A549 (cell line): ENCODE results near the gene RTN4R. TPM values are rescaled to one million over a fixed set of nuclear protein-coding genes. Genes with fewer than 3 reads are reported as not detected.
A peak's percentile ranks its signal among the peaks of the same experiment; 100 is the strongest.

Experiments used
- ATAC-seq, 2 experiments: fragments of 200-7000 bp in 1 of 2; fragments of >200 bp in 1 of 2; cut with Nextera tagmentation in 1 of 2; cut with Tn5 transposase in 1 of 2; 3 replicates each; pipeline versions ENCODE4 v1.8.0 to v1.9.1; 2018 to 2020; ENCODE audit warnings: mild to moderate bottlenecking in 1 of 2, moderate library complexity in 1 of 2
- CTCF ChIA-PET: fragments of 300-600 bp; sonication (Branson Sonifier 250); formaldehyde crosslinking; extraction: SDS; loops from one replicate; lab custom pipeline; 2021; ENCODE audit warnings: antibody characterized with exemption, inconsistent platforms; lab: Yijun Ruan, JAX
- POLR2A ChIA-PET: fragments of 350-600 bp; formaldehyde crosslinking; extraction: SDS; loops from one replicate; lab custom pipeline; 2021; ENCODE audit warnings: antibody characterized with exemption, inconsistent platforms; lab: Yijun Ruan, JAX
- DNase-seq, 2 experiments: peaks; one replicate each; pipeline versions ENCODE4 v3.0.0 to v3.0.0-alpha.2; 2011 to 2016; ENCODE audit warnings: low read depth in 1 of 2, low spot score in 1 of 2
- FAIRE-seq: peaks from 2 replicates; lab custom pipeline; 2011; peaks lifted over from hg19 to GRCh38; lab: Jason Lieb, UNC
- H3K27ac ChIP-seq, 2 experiments: fragments of >200 bp; sonication (Bioruptor Twin); formaldehyde crosslinking; 3 replicates each; pipeline ENCODE4 v1.5.1; 2016 to 2017
- H3K4me1 ChIP-seq: fragments of >200 bp; sonication (Bioruptor Twin); formaldehyde crosslinking; 3 replicates; pipeline ENCODE4 v1.6.1; 2016
- H3K4me2 ChIP-seq: fragments of >200 bp; sonication (Bioruptor Twin); formaldehyde crosslinking; 3 replicates; pipeline ENCODE4 v1.6.1; 2016
- H3K4me3 ChIP-seq: fragments of >200 bp; sonication (Bioruptor Twin); formaldehyde crosslinking; 3 replicates; pipeline ENCODE4 v1.5.1; 2016
- H3K9me3 ChIP-seq: fragments of >200 bp; sonication (Bioruptor Twin); formaldehyde crosslinking; 3 replicates; pipeline ENCODE4 v1.6.1; 2016
- CEBPB ChIP-seq, 2 experiments: fragments of >200 bp in 1 of 2; sonication (Bioruptor Twin) in 1 of 2; formaldehyde crosslinking in 1 of 2; IDR thresholded peaks; 2 replicates each; pipeline ENCODE4 v1.6.1; 2012 to 2016
- EHF ChIP-seq: fragments of 250-450 bp; sonication (Bioruptor Pico); IDR thresholded peaks from 2 replicates; pipeline ENCODE4 v1.5.0; 2020; ENCODE audit warnings: mild to moderate bottlenecking
- EP300 ChIP-seq, 2 experiments: fragments of >200 bp; sonication (Bioruptor Twin); formaldehyde crosslinking; IDR thresholded peaks; 2 replicates in 1 of 2; 3 replicates in 1 of 2; pipeline ENCODE4 v1.6.1; 2016 to 2017
- ESRRA ChIP-seq: fragments of 150-350 bp; IDR thresholded peaks from 2 replicates; pipeline ENCODE4 v1.6.1; 2014; ENCODE audit warnings: mild to moderate bottlenecking, low read length, borderline replicate concordance
- FOXS1 ChIP-seq: fragments of 250-450 bp; sonication (Bioruptor Pico); IDR thresholded peaks from 2 replicates; pipeline ENCODE4 v1.5.0; 2020; ENCODE audit warnings: mild to moderate bottlenecking, moderate library complexity
- HEYL ChIP-seq: fragments of 250-450 bp; sonication (Bioruptor Pico); IDR thresholded peaks from 2 replicates; pipeline ENCODE4 v1.8.0; 2021; ENCODE audit warnings: mild to moderate bottlenecking, moderate library complexity
- HOXB5 ChIP-seq: fragments of 250-450 bp; sonication (Bioruptor Pico); IDR thresholded peaks from 2 replicates; pipeline ENCODE4 v1.5.0; 2020; ENCODE audit warnings: mild to moderate bottlenecking, moderate library complexity
- JUNB ChIP-seq: fragments of >200 bp; sonication (Bioruptor Twin); formaldehyde crosslinking; IDR thresholded peaks from 2 replicates; pipeline ENCODE4 v1.6.1; 2016
- KDM1A ChIP-seq: fragments of 200-600 bp; sonication (generic); IDR thresholded peaks from 2 replicates; pipeline ENCODE4 v1.6.1; 2016; ENCODE audit warnings: low read depth, mild to moderate bottlenecking
- KDM5A ChIP-seq: fragments of 200-600 bp; sonication (generic); IDR thresholded peaks from 2 replicates; pipeline ENCODE4 v1.6.1; 2016; ENCODE audit warnings: antibody characterized with exemption, mild to moderate bottlenecking
- MAFK ChIP-seq: fragments of 450-650 bp; IDR thresholded peaks from 2 replicates; pipeline ENCODE4 v1.6.1; 2014; ENCODE audit not compliant: partially characterized antibody
- MYC ChIP-seq: IDR thresholded peaks from 2 replicates; pipeline ENCODE4 v1.6.1; 2012; ENCODE audit warnings: mild to moderate bottlenecking, inconsistent platforms, low read length, improper control_type of control experiment, borderline replicate concordance
- NFE2L2 ChIP-seq: fragments of 150-350 bp; conservative IDR thresholded peaks from 2 replicates; pipeline ENCODE4 v1.6.1; 2014; ENCODE audit warnings: low read length
- NR3C1 ChIP-seq: fragments of >200 bp; sonication (Bioruptor Twin); formaldehyde crosslinking; IDR thresholded peaks from 3 replicates; pipeline ENCODE4 v1.6.1; 2017
- POLR2A ChIP-seq: IDR thresholded peaks from 2 replicates; pipeline ENCODE4 v1.6.1; 2012; ENCODE audit warnings: mild to moderate bottlenecking, low read length
- POLR2AphosphoS2 ChIP-seq: conservative IDR thresholded peaks from 2 replicates; pipeline ENCODE4 v1.6.1; 2012; ENCODE audit warnings: low read length, improper control_type of control experiment, inconsistent platforms
- RNF2 ChIP-seq: fragments of 200-600 bp; sonication (generic); IDR thresholded peaks from 2 replicates; pipeline ENCODE4 v1.6.1; 2016; ENCODE audit warnings: low read depth, mild to moderate bottlenecking, antibody characterized with exemption, moderate library complexity, borderline replicate concordance
- SREBF2 ChIP-seq: fragments of 450-650 bp; IDR thresholded peaks from 2 replicates; pipeline ENCODE4 v1.6.1; 2014; ENCODE audit warnings: mild to moderate bottlenecking, moderate library complexity
- ZFP36 ChIP-seq: fragments of 450-650 bp; IDR thresholded peaks from 2 replicates; pipeline ENCODE4 v1.6.1; 2014; ENCODE audit warnings: borderline replicate concordance; ENCODE audit not compliant: partially characterized antibody
- WGBS: methylation state at CpG from one replicate; pipeline ENCODE4 v1.1.6; 2017; ENCODE audit errors: missing lambda C conversion rate; 5-methylcytosine and 5-hydroxymethylcytosine counted together
- polyA plus RNA-seq, 4 experiments: library from polyadenylated mRNA; depleted of rRNA in 3 of 4; stranded (reverse); fragments of >200 nt; fragmentation: RNase III in 1 of 4; extraction: RNeasy Plus Mini Kit Qiagen cat#74134 plus additional on column Dnase treatment in 1 of 4; gene quantifications; 2 replicates in 3 of 4; 3 replicates in 1 of 4; pipeline ENCODE4 v1.2.3, GENCODE V29; 2011 to 2017
- TF ChIP-seq, protein P1 (sequence below): fragments of 250-450 bp; sonication (Bioruptor Pico); IDR thresholded peaks from 2 replicates; pipeline ENCODE4 v1.5.0; 2021; ENCODE audit warnings: mild to moderate bottlenecking, moderate library complexity, borderline replicate concordance
- TF ChIP-seq, protein P2 (sequence below): fragments of 450-650 bp; IDR thresholded peaks from 2 replicates; pipeline ENCODE4 v1.6.1; 2014; ENCODE audit warnings: antibody characterized with exemption

Gene RTN4R
- polyA plus RNA-seq, 2 of the 4 experiments (the other 2 are of a cell fraction), result 1.0 to 2.7 TPM

- Histone ChIP-seq H3K4me2 (0 out of 3 replicates have a peak overlapping the region, but pooled peaks have one; percentile 26), H3K9me3 (no peaks in the 10 kb centered on the region), H3K4me1 (no peaks in the 10 kb centered on the region), H3K4me3 (no peak overlapping the region)
- DNase-seq, result no peak
- CTCF ChIA-PET, result interaction anchor here (1.1 kb wide), 1 partner anchor 89 kb away, joined by 3 read pairs; no protein-coding TSS in a partner anchor
- ATAC-seq, result no peak
- FAIRE-seq, result no peak
- TF ChIP-seq RNF2, result no peak
- no peak for TF ChIP-seq HOXB5
- TF ChIP-seq, protein P1, sequence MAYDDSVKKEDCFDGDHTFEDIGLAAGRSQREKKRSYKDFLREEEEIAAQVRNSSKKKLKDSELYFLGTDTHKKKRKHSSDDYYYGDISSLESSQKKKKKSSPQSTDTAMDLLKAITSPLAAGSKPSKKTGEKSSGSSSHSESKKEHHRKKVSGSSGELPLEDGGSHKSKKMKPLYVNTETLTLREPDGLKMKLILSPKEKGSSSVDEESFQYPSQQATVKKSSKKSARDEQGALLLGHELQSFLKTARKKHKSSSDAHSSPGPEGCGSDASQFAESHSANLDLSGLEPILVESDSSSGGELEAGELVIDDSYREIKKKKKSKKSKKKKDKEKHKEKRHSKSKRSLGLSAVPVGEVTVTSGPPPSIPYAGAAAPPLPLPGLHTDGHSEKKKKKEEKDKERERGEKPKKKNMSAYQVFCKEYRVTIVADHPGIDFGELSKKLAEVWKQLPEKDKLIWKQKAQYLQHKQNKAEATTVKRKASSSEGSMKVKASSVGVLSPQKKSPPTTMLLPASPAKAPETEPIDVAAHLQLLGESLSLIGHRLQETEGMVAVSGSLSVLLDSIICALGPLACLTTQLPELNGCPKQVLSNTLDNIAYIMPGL, result no peak
- no peak for TF ChIP-seq EHF
- TF ChIP-seq ESRRA, result no peak
- no peak for TF ChIP-seq EP300 (IDR thresholded peaks at IDR 0.05)
- TF ChIP-seq KDM1A, result no peak
- no peak for TF ChIP-seq MYC
- no peak for TF ChIP-seq SREBF2
- no peak for TF ChIP-seq ZFP36
- TF ChIP-seq NFE2L2, result no peak
- no peak for TF ChIP-seq HEYL
- TF ChIP-seq NR3C1, result no peak
- no peak for TF ChIP-seq CEBPB (IDR thresholded peaks at IDR 0.05)
- TF ChIP-seq KDM5A, result no peak
- no peak for TF ChIP-seq JUNB
- TF ChIP-seq POLR2AphosphoS2, result no peak
- TF ChIP-seq, all 56 proteins: peak for 0
- H3K27ac ChIP-seq, result peak overlapping the region in 1 of 2 experiments; percentile 65; a peak in 2 of 6 replicates
- WGBS, result 80% methylated on average over 1 of the region's 6 CpGs
- POLR2A ChIA-PET, result no interaction called here
Observed at GRCh38 chr22:20243176-20243536, 25.0 kb downstream of the RTN4R start.

DNA sequence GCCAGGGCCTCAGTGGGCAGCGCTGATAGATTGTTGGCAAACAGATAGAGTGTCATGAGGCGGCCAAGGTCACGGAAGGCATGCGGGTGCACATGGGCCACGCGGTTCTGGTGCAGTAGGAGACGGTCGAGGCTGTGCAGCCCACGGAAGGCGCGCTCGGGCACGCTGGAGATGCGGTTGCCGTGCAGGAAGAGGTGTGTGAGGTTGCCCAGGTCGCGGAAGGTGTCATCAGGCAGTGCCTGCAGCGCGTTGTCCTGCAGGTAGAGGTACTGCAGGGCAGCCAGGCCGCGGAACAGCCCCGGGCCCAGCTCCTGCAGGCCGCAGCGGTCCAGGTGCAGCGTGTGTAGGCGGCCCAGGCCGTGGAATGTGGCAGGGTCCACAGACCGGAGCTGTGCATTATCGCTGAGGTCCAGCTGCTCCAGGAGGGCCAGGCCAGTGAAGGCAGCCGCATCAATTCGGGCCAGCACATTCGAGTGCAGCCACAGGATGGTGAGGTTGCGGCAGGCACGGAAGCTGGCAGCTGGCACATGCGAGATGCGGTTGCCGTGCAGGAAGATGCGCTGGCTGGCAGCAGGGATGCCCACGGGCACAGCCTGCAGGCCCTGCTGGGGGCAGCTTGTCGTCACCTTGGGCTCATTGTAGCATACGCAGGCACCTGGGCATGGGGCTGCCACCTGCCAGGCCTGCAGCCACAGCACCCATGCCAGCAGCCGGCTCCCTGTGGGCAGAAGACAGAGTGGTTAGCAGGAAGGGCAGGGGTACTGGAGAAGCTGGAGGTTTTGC, 25.5 kb downstream of the RTN4R start:
- WGBS, result 98% methylated on average over 22 of the region's 42 CpGs
- TF ChIP-seq, protein P2, sequence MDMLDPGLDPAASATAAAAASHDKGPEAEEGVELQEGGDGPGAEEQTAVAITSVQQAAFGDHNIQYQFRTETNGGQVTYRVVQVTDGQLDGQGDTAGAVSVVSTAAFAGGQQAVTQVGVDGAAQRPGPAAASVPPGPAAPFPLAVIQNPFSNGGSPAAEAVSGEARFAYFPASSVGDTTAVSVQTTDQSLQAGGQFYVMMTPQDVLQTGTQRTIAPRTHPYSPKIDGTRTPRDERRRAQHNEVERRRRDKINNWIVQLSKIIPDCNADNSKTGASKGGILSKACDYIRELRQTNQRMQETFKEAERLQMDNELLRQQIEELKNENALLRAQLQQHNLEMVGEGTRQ, result no peak
- no peak for TF ChIP-seq FOXS1 (CRISPR knock-in tag)
- no peak for TF ChIP-seq CEBPB (IDR thresholded peaks at IDR 0.05)
- no peak for TF ChIP-seq POLR2A
- TF ChIP-seq, all 56 proteins: peak for 0
- H3K9me3 ChIP-seq, result no peaks in the 10 kb centered on the region
- ChIA-PET CTCF (interaction anchor here (1.1 kb wide), 1 partner anchor 89 kb away, joined by 3 read pairs; no protein-coding TSS in a partner anchor), POLR2A (no interaction called here)
- H3K27ac ChIP-seq, result no peak overlapping the region
- H3K4me3 ChIP-seq, result no peak overlapping the region
- no peak for DNase-seq
- no peak overlapping the region for H3K4me2 ChIP-seq
- no peaks in the 10 kb centered on the region for H3K4me1 ChIP-seq
- FAIRE-seq, result no peak
- ATAC-seq, result no peak

DNA sequence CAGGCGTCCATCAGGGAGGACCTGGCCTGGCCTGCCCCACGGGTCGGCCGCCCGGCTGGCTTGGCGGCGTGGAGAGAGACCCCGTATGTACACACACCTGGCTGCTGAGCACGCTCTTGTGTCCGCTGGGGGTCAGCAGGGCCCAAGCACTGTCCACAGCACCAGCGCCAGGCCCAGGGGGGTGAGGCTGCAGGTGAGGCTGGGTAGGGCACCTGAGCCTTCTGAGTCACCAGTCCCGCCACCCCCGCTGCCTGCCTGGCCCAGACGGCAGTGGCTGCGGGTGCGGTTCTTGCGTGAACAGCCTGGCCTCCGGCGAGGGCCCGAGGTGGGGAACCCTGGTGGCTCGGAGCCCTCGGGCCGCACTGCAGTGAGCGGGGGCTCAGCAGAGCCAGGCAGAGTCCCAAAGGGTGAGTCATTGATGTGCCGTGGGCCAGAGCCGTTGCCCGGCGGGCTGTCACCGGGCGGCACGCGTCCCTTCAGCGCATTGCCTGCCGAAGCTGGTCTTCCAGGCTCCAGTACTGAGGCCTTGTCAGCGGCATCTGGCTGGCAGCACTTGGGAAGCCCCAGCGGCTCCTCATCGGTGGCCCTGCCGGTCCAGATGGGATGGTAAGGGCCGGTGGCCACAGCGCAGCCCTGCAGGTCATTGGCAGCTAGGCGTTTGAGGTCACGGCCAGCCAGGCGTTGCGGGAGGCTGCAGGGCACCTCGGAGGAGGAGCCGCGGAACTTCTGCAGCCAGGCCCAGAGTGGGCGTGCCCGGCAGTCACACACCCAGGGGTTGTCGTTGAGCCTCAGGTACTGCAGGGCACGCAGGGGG, 26.3 kb downstream of the RTN4R start:
- FAIRE-seq (no peak), ATAC-seq (no peak), DNase-seq (no peak)
- WGBS, result 95% methylated on average over 10 of the region's 51 CpGs
- Histone ChIP-seq H3K9me3 (no peaks in the 10 kb centered on the region), H3K4me3 (no peak overlapping the region), H3K27ac (no peak overlapping the region), H3K4me1 (no peaks in the 10 kb centered on the region), H3K4me2 (no peak overlapping the region)
- TF ChIP-seq MAFK (no peak), KDM1A (no peak)
- ChIA-PET POLR2A (no interaction called here), CTCF (no interaction called here)
